Measurements from ENCODE around the gene DAZL. TPM values are rescaled to one million over a fixed set of nuclear protein-coding genes. Genes with fewer than 3 reads are reported as not detected.

Gene DAZL
- total RNA-seq, 4 donors from 2014 or later: not detected

DNA sequence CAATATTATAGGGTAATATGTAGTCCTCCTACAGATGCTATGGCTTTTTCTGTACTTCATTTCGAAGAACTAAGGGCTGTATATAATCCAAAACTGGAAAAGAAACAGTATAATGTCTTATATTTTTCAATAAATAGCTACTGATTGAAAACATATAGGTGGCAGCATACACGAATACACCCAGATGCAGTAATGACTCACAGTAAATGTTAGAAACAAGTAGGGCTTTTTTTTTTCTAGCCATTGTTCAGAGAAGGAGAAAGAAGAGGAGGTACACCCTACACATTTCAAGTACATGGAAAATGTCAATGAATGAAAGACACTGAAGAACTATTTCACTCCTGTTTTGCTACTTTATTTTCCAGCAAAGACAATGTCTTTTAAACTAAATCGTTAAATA, 9.4 kb downstream of the DAZL start:
- in situ Hi-C loops (cut with MboI; ENCODE audit: low pct_ligation_motif_present in 1 of 4, low pct_unique_long_range_greater_than_20kb in 1 of 4, low sequenced_read_pairs in 3 of 4) (loop anchor here in 2 of 4 donors (25.0 kb wide), 1 partner anchor 817 kb away; no protein-coding TSS in a partner anchor), intact Hi-C loops (cut with DNase I; ENCODE audit: low total_unique reads) (no loop called here)
- no peaks in the 10 kb centered on the region for H3K9me3 ChIP-seq
- H3K27me3 ChIP-seq: no peaks in the 10 kb centered on the region
- 72 to 73% methylated on average over 3 of the region's 3 CpGs for WGBS, 2 donors (ENCODE audit: low coverage in 1 of 2)
- TF ChIP-seq POLR2AphosphoS5 (IDR thresholded peaks at IDR 0.05) (no peak), EP300 (IDR thresholded peaks at IDR 0.05; ENCODE audit: low read depth) (no peak), POLR2A (IDR thresholded peaks at IDR 0.05) (no peak)
- TF ChIP-seq, protein P1, sequence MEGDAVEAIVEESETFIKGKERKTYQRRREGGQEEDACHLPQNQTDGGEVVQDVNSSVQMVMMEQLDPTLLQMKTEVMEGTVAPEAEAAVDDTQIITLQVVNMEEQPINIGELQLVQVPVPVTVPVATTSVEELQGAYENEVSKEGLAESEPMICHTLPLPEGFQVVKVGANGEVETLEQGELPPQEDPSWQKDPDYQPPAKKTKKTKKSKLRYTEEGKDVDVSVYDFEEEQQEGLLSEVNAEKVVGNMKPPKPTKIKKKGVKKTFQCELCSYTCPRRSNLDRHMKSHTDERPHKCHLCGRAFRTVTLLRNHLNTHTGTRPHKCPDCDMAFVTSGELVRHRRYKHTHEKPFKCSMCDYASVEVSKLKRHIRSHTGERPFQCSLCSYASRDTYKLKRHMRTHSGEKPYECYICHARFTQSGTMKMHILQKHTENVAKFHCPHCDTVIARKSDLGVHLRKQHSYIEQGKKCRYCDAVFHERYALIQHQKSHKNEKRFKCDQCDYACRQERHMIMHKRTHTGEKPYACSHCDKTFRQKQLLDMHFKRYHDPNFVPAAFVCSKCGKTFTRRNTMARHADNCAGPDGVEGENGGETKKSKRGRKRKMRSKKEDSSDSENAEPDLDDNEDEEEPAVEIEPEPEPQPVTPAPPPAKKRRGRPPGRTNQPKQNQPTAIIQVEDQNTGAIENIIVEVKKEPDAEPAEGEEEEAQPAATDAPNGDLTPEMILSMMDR (IDR thresholded peaks at IDR 0.05): no peak
- DNase-seq: no peak
- H3K4me1 ChIP-seq: no peaks in the 10 kb centered on the region
- no peaks in the 10 kb centered on the region for H3K36me3 ChIP-seq
- H3K4me3 ChIP-seq: no peak overlapping the region
- no peak overlapping the region for H3K27ac ChIP-seq

DNA sequence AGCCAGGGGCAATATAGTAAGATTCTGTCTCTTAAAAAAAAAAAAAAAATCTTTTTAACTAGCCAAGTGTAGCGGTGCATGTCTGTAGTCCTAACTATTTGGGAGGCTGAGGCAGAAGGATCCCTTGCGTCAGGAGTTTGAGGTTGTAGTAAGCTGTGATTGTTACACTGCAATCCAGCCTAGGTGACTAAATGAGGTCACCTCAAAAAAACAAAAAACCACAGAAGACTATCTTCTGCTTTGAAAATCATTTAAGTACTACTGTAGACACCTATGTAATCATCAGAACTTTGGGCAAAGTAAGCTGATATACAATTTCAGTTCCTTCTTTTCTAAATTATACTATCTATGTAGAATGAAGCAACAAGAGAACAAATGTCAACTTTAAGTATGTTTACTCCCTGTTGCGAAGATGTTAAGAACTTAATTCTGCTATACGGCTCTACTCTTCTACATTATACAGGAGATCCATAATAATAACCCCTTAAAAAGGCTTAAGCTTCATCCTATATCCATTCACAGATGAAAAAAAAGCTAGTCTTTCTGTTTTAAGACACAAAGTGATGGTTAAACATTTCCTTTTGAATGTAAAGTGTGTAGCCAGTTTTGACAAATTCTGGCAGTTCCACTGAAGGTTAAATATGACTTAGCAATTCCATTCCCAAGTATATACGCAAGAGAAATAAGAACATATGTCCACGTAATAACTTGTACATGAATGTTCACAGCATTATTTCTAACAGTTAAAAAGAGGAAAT, 15.2 kb downstream of the DAZL start:
- intact Hi-C loops (cut with DNase I; ENCODE audit: low total_unique reads): no loop called here
- Histone ChIP-seq H3K4me1 (no peaks in the 10 kb centered on the region), H3K27ac (no peak overlapping the region), H3K4me3 (no peak overlapping the region), H3K36me3 (no peaks in the 10 kb centered on the region), H3K27me3 (no peaks in the 10 kb centered on the region), H3K9me3 (no peaks in the 10 kb centered on the region)
- WGBS, 2 donors (ENCODE audit: low coverage in 1 of 2): 81 to 82% methylated on average over 6 of the region's 6 CpGs
- DNase-seq: no peak
- TF ChIP-seq, protein P1 (IDR thresholded peaks at IDR 0.05): no peak
- no peak for TF ChIP-seq POLR2AphosphoS5 (IDR thresholded peaks at IDR 0.05)
- no peak for TF ChIP-seq EP300 (IDR thresholded peaks at IDR 0.05; ENCODE audit: low read depth)
- TF ChIP-seq POLR2A (IDR thresholded peaks at IDR 0.05): no peak
- in situ Hi-C loops (cut with MboI; ENCODE audit: low pct_ligation_motif_present in 1 of 4, low pct_unique_long_range_greater_than_20kb in 1 of 4, low sequenced_read_pairs in 3 of 4): loop anchor here in 2 of 4 donors (25.0 kb wide), 1 partner anchor 822 kb away; no protein-coding TSS in a partner anchor

DNA sequence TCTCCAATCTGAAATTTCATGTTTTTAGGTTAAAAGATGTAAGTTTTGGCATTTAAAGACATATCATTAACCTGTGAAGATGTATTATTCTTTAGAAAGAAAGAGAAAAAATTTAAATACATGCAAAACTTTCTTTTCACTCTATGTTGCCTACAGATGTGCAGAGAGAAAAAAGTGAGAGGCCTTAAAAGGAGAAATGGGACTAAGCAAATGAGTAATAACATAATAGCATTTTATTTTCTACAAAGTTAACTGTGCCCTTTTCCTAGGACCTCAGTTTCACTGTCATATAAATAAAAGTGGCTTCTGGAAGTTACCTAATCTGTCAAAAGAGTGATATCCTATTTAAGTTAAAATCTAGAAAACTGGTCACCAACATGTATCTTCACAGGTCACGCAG, 16.1 kb downstream of the DAZL start:
- no peaks in the 10 kb centered on the region for H3K27me3 ChIP-seq
- no peak for DNase-seq
- no peak overlapping the region for H3K27ac ChIP-seq
- 83 to 98% methylated on average over 1 of the region's 1 CpG for WGBS, 2 donors (ENCODE audit: low coverage in 1 of 2)
- H3K4me1 ChIP-seq: no peaks in the 10 kb centered on the region
- in situ Hi-C loops (cut with MboI; ENCODE audit: low pct_ligation_motif_present in 1 of 4, low pct_unique_long_range_greater_than_20kb in 1 of 4, low sequenced_read_pairs in 3 of 4) (loop anchor here in 2 of 4 donors (25.0 kb wide), 1 partner anchor 823 kb away; no protein-coding TSS in a partner anchor), intact Hi-C loops (cut with DNase I; ENCODE audit: low total_unique reads) (no loop called here)
- no peak overlapping the region for H3K4me3 ChIP-seq
- no peak for TF ChIP-seq EP300 (IDR thresholded peaks at IDR 0.05; ENCODE audit: low read depth)
- no peak for TF ChIP-seq POLR2A (IDR thresholded peaks at IDR 0.05)
- TF ChIP-seq, protein P1 (IDR thresholded peaks at IDR 0.05): no peak
- no peak for TF ChIP-seq POLR2AphosphoS5 (IDR thresholded peaks at IDR 0.05)
- no peaks in the 10 kb centered on the region for H3K36me3 ChIP-seq
- no peaks in the 10 kb centered on the region for H3K9me3 ChIP-seq

- Histone ChIP-seq H3K9me3 (no peaks in the 10 kb centered on the region), H3K4me3 (no peak overlapping the region), H3K27ac (no peak overlapping the region), H3K27me3 (no peaks in the 10 kb centered on the region), H3K36me3 (no peaks in the 10 kb centered on the region), H3K4me1 (no peaks in the 10 kb centered on the region)
- in situ Hi-C loops (cut with MboI; ENCODE audit: low pct_ligation_motif_present in 1 of 4, low pct_unique_long_range_greater_than_20kb in 1 of 4, low sequenced_read_pairs in 3 of 4): loop anchor here in 2 of 4 donors (25.0 kb wide), 1 partner anchor 825 kb away; no protein-coding TSS in a partner anchor
- intact Hi-C loops (cut with DNase I; ENCODE audit: low total_unique reads): no loop called here
- no peak for TF ChIP-seq POLR2A (IDR thresholded peaks at IDR 0.05)
- TF ChIP-seq, protein P1 (IDR thresholded peaks at IDR 0.05): no peak
- TF ChIP-seq POLR2AphosphoS5 (IDR thresholded peaks at IDR 0.05): no peak
- no peak for TF ChIP-seq EP300 (IDR thresholded peaks at IDR 0.05; ENCODE audit: low read depth)
- DNase-seq: no peak
Observed at GRCh38 chr3:16587681-16588060, 17.6 kb downstream of the DAZL start.

Measured in transverse colon (tissue), 4 donors.